H9 (cell line): ENCODE measurements around the gene ADTRP. TPM values are rescaled to one million over a fixed set of nuclear protein-coding genes. Genes with fewer than 3 reads are reported as not detected.

Experiments used
- DNase-seq: peaks from one replicate; pipeline ENCODE4 v3.0.0-alpha.2; 2017
- H2AFZ ChIP-seq: one replicate; pipeline ENCODE4 v1.6.1; 2013; ENCODE audit warnings: mild to moderate bottlenecking, low read length, control low read depth, moderate library complexity
- H2AK5ac ChIP-seq: 2 replicates; pipeline ENCODE4 v1.6.1; 2013; ENCODE audit warnings: low read length, control low read depth, mixed read lengths; ENCODE audit not compliant: insufficient read length
- H2BK120ac ChIP-seq: one replicate; pipeline ENCODE4 v1.6.1; 2013; ENCODE audit warnings: low read depth, mild to moderate bottlenecking, low read length, control low read depth, inconsistent platforms; ENCODE audit not compliant: poor library complexity, severe bottlenecking
- H2BK12ac ChIP-seq: 2 replicates; pipeline ENCODE4 v1.6.1; 2013; ENCODE audit warnings: low read length, control low read depth, mixed read lengths, low read depth; ENCODE audit not compliant: insufficient read length
- H2BK15ac ChIP-seq: 2 replicates; pipeline ENCODE4 v1.6.1; 2013; ENCODE audit warnings: low read depth, low read length, control low read depth
- H2BK20ac ChIP-seq: one replicate; pipeline ENCODE4 v1.6.1; 2013; ENCODE audit warnings: low read depth, mild to moderate bottlenecking, low read length, control low read depth, inconsistent platforms; ENCODE audit not compliant: poor library complexity, severe bottlenecking
- H2BK5ac ChIP-seq: 2 replicates; pipeline ENCODE4 v1.6.1; 2013; ENCODE audit warnings: low read length, control low read depth, mixed read lengths; ENCODE audit not compliant: insufficient read length
- H3K14ac ChIP-seq: 2 replicates; pipeline ENCODE4 v1.6.1; 2013; ENCODE audit warnings: low read length, control low read depth; ENCODE audit not compliant: insufficient read depth
- H3K18ac ChIP-seq: 2 replicates; pipeline ENCODE4 v1.6.1; 2013; ENCODE audit warnings: low read depth, mild to moderate bottlenecking, mixed read lengths, low read length, control low read depth; ENCODE audit not compliant: insufficient read length
- H3K23ac ChIP-seq: 2 replicates; pipeline ENCODE4 v1.6.1; 2013; ENCODE audit warnings: low read length, control low read depth, mixed read lengths, low read depth; ENCODE audit not compliant: insufficient read length
- H3K23me2 ChIP-seq: 2 replicates; pipeline ENCODE4 v1.6.1; 2013; ENCODE audit warnings: low read depth, mild to moderate bottlenecking, mixed read lengths, low read length, control low read depth; ENCODE audit not compliant: insufficient read length, poor library complexity, severe bottlenecking
- H3K27ac ChIP-seq: 2 replicates; pipeline ENCODE4 v1.5.1; 2013; ENCODE audit warnings: low read length, control low read depth, mixed read lengths, low read depth; ENCODE audit not compliant: insufficient read length
- H3K27me3 ChIP-seq: 2 replicates; pipeline ENCODE4 v1.6.1; 2013; ENCODE audit warnings: low read length, control low read depth, inconsistent platforms; ENCODE audit not compliant: insufficient read depth
- H3K4ac ChIP-seq: 2 replicates; pipeline ENCODE4 v1.6.1; 2013; ENCODE audit warnings: low read depth, mild to moderate bottlenecking, control low read depth, inconsistent platforms, low read length, moderate library complexity
- H3K4me1 ChIP-seq: 2 replicates; pipeline ENCODE4 v1.6.1; 2013; ENCODE audit warnings: low read length, control low read depth, inconsistent platforms; ENCODE audit not compliant: insufficient read depth
- H3K4me2 ChIP-seq: 2 replicates; pipeline ENCODE4 v1.6.1; 2013; ENCODE audit warnings: low read length, control low read depth, mixed read lengths; ENCODE audit not compliant: insufficient read length, insufficient read depth
- H3K56ac ChIP-seq: 2 replicates; pipeline ENCODE4 v1.6.1; 2013; ENCODE audit warnings: low read depth, mild to moderate bottlenecking, mixed read lengths, low read length, control low read depth; ENCODE audit not compliant: insufficient read length
- H3K79me1 ChIP-seq: 2 replicates; pipeline ENCODE4 v1.6.1; 2013; ENCODE audit warnings: low read depth, mild to moderate bottlenecking, moderate library complexity, low read length, control low read depth, inconsistent platforms; ENCODE audit not compliant: insufficient read depth, poor library complexity, severe bottlenecking
- H3K79me2 ChIP-seq: 2 replicates; pipeline ENCODE4 v1.6.1; 2013; ENCODE audit warnings: low read length, control low read depth, inconsistent platforms; ENCODE audit not compliant: insufficient read depth
- H3K9ac ChIP-seq: 2 replicates; pipeline ENCODE4 v1.6.1; 2013; ENCODE audit warnings: low read length, control low read depth, mixed read lengths; ENCODE audit not compliant: insufficient read length; ENCODE audit errors: extremely low read depth
- H3K9me3 ChIP-seq: one replicate; pipeline ENCODE4 v1.6.1; 2013; ENCODE audit warnings: low read depth, low read length, inconsistent platforms; ENCODE audit not compliant: control insufficient read depth
- H3T11ph ChIP-seq: one replicate; pipeline ENCODE4 v1.6.1; 2013; ENCODE audit warnings: mild to moderate bottlenecking, low read length, control low read depth, inconsistent platforms
- H4K20me1 ChIP-seq: one replicate; pipeline ENCODE4 v1.6.1; 2013; ENCODE audit not compliant: control insufficient read depth, insufficient read length, insufficient read depth
- H4K5ac ChIP-seq: 2 replicates; pipeline ENCODE4 v1.6.1; 2013; ENCODE audit warnings: low read depth, mild to moderate bottlenecking, mixed read lengths, low read length, control low read depth; ENCODE audit not compliant: insufficient read length
- H4K8ac ChIP-seq: replicated peaks from 2 replicates; pipeline ENCODE4 v1.6.1; 2013; ENCODE audit warnings: low read length, control low read depth, mixed read lengths, low read depth; ENCODE audit not compliant: insufficient read length
- H4K91ac ChIP-seq: 2 replicates; pipeline ENCODE4 v1.6.1; 2013; ENCODE audit warnings: low read depth, mild to moderate bottlenecking, moderate library complexity, mixed read lengths, low read length, control low read depth; ENCODE audit not compliant: insufficient read length
- H3K27ac Mint-ChIP-seq, 3 experiments: 2 replicates in 2 of 3; 3 replicates in 1 of 3; pipeline ENCODE4 v1.8.0; 2020 to 2021; ENCODE audit warnings: mixed read lengths in 3 of 3, mild to moderate bottlenecking in 1 of 3, moderate library complexity in 1 of 3
- H3K27me3 Mint-ChIP-seq: 2 replicates; pipeline ENCODE4 v1.8.0; 2021; ENCODE audit warnings: low read depth, mild to moderate bottlenecking, moderate library complexity, mixed read lengths
- H3K36me3 Mint-ChIP-seq, 3 experiments: 2 replicates in 2 of 3; 3 replicates in 1 of 3; pipeline ENCODE4 v1.8.0; 2020 to 2021; ENCODE audit warnings: low read depth in 3 of 3, mixed read lengths in 3 of 3; ENCODE audit not compliant: insufficient read depth in 1 of 3
- H3K4me1 Mint-ChIP-seq, 2 experiments: 2 replicates each; pipeline ENCODE4 v1.8.0; 2020; ENCODE audit warnings: mixed read lengths in 2 of 2
- H3K4me3 Mint-ChIP-seq, 2 experiments: 2 replicates in 1 of 2; 3 replicates in 1 of 2; pipeline ENCODE4 v1.8.0; 2020 to 2021; ENCODE audit warnings: mild to moderate bottlenecking in 2 of 2, mixed read lengths in 2 of 2, moderate library complexity in 1 of 2
- H3K9me3 Mint-ChIP-seq, 2 experiments: 2 replicates in 1 of 2; 3 replicates in 1 of 2; pipeline ENCODE4 v1.8.0; 2020; ENCODE audit warnings: mild to moderate bottlenecking in 2 of 2, mixed read lengths in 2 of 2, moderate library complexity in 1 of 2
- WGBS: extraction: QIAGEN DNeasy Blood & Tissue Kit; methylation state at CpG from one replicate; pipeline ENCODE4 v1.1.7; 2013; ENCODE audit warnings: missing lambda C conversion rate, low lambda C conversion rate, mixed read lengths; ENCODE audit not compliant: insufficient read length; ENCODE audit errors: extremely low coverage; 5-methylcytosine and 5-hydroxymethylcytosine counted together
- total RNA-seq: library from RNA; stranded (reverse); gene quantifications from 2 replicates; pipeline ENCODE4 v1.2.1, GENCODE V29; 2021
- TF ChIP-seq, protein P1 (sequence below): fragments of 200-600 bp; sonication (generic); conservative IDR thresholded peaks from 3 replicates; pipeline ENCODE4 v1.8.0; 2021; ENCODE audit warnings: antibody characterized with exemption, mild to moderate bottlenecking

The ADTRP gene
- total RNA-seq, 1 experiment from 2014 or later = not detected

GRCh38 chr6:11706171-11706570 lies 72.4 kb downstream of the ADTRP start:
- peaks cover 0 to 3% (median 0%) of the 10 kb centered on the region in 3 experiments; a peak in 1 of 7 replicates for H3K36me3 Mint-ChIP-seq
- no CpG with 5 or more reads among the region's 4 CpGs for WGBS
- Histone ChIP-seq H3K9ac (no peak overlapping the region), H2BK5ac (no peak overlapping the region), H4K8ac (no peak overlapping the region), H2BK15ac (no peak overlapping the region), H3K4me1 (no peaks in the 10 kb centered on the region), H2BK20ac (no peak overlapping the region), H3K9me3 (no peaks in the 10 kb centered on the region), H3K27me3 (no peaks in the 10 kb centered on the region), H4K20me1 (no peaks in the 10 kb centered on the region), H4K5ac (no peak overlapping the region), H2BK120ac (no peak overlapping the region), H3K27ac (no peak overlapping the region), H3K14ac (no peak overlapping the region), H3K56ac (no peak overlapping the region), H4K91ac (no peak overlapping the region), H3K4ac (no peak overlapping the region), H3K18ac (no peak overlapping the region), H3K79me2 (no peaks in the 10 kb centered on the region), H3T11ph (no peak overlapping the region), H2AK5ac (no peak overlapping the region), H3K79me1 (no peaks in the 10 kb centered on the region), H3K23me2 (no peaks in the 10 kb centered on the region), H2BK12ac (no peak overlapping the region), H2AFZ (no peak overlapping the region), H3K23ac (no peak overlapping the region), H3K4me2 (no peak overlapping the region)
- H3K4me3 Mint-ChIP-seq = no peak overlapping the region
- peaks cover 0 to 5% of the 10 kb centered on the region in 2 experiments; a peak in 2 of 4 replicates for H3K4me1 Mint-ChIP-seq
- H3K27me3 Mint-ChIP-seq = no peaks in the 10 kb centered on the region
- H3K27ac Mint-ChIP-seq = no peak overlapping the region
- TF ChIP-seq, protein P1, sequence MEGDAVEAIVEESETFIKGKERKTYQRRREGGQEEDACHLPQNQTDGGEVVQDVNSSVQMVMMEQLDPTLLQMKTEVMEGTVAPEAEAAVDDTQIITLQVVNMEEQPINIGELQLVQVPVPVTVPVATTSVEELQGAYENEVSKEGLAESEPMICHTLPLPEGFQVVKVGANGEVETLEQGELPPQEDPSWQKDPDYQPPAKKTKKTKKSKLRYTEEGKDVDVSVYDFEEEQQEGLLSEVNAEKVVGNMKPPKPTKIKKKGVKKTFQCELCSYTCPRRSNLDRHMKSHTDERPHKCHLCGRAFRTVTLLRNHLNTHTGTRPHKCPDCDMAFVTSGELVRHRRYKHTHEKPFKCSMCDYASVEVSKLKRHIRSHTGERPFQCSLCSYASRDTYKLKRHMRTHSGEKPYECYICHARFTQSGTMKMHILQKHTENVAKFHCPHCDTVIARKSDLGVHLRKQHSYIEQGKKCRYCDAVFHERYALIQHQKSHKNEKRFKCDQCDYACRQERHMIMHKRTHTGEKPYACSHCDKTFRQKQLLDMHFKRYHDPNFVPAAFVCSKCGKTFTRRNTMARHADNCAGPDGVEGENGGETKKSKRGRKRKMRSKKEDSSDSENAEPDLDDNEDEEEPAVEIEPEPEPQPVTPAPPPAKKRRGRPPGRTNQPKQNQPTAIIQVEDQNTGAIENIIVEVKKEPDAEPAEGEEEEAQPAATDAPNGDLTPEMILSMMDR = no peak
- DNase-seq = no peak
- H3K9me3 Mint-ChIP-seq = peaks cover 3 to 5% of the 10 kb centered on the region in 2 experiments; a peak in 2 of 5 replicates
